ENCODE results near the gene B3GNT2. TPM values are rescaled to one million over a fixed set of nuclear protein-coding genes. Genes with fewer than 3 reads are reported as not detected.
A peak's percentile ranks its signal among the peaks of the same experiment; 100 is the strongest.

Gene B3GNT2
- total and polyA plus RNA-seq, 2 experiments from 2014 or later, result 8.9 to 15.9 TPM

DNA sequence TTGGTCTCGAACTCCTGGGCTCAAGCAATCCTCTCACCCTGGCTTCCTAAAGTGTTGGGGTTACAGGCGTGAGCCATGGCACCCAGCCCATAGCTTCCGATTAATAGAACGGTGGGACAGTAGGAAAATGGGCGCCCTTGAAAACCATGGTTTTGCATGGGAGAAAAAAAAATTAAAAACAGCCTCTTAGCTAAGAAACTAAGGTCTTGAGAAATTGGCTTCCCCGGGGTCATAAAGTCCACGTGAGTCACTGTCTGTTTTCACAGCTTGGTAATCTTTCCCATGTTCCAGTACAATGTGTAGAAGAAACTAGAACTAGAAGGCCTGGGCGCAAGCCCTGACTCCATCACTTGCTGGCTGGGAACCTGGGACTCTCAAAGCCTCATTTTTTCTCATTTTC lies 20.7 kb downstream of the B3GNT2 start:
- Histone ChIP-seq H3K27ac (no peak overlapping the region), H3K4me1 (ENCODE audit: low read depth) (peaks cover 9% of the 10 kb centered on the region), H3K27me3 (no peaks in the 10 kb centered on the region), H3K9me3 (ENCODE audit: low read depth) (no peaks in the 10 kb centered on the region), H3K4me3 (no peak overlapping the region), H3K36me3 (no peaks in the 10 kb centered on the region)
- peak in 1 of 2 donors; percentile 93 for DNase-seq (ENCODE audit: low read depth in 1 of 2, low spot score in 1 of 2)
- TF ChIP-seq, protein P1, sequence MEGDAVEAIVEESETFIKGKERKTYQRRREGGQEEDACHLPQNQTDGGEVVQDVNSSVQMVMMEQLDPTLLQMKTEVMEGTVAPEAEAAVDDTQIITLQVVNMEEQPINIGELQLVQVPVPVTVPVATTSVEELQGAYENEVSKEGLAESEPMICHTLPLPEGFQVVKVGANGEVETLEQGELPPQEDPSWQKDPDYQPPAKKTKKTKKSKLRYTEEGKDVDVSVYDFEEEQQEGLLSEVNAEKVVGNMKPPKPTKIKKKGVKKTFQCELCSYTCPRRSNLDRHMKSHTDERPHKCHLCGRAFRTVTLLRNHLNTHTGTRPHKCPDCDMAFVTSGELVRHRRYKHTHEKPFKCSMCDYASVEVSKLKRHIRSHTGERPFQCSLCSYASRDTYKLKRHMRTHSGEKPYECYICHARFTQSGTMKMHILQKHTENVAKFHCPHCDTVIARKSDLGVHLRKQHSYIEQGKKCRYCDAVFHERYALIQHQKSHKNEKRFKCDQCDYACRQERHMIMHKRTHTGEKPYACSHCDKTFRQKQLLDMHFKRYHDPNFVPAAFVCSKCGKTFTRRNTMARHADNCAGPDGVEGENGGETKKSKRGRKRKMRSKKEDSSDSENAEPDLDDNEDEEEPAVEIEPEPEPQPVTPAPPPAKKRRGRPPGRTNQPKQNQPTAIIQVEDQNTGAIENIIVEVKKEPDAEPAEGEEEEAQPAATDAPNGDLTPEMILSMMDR (IDR thresholded peaks at IDR 0.05; ENCODE audit: low read depth, low read length), result no peak

DNA sequence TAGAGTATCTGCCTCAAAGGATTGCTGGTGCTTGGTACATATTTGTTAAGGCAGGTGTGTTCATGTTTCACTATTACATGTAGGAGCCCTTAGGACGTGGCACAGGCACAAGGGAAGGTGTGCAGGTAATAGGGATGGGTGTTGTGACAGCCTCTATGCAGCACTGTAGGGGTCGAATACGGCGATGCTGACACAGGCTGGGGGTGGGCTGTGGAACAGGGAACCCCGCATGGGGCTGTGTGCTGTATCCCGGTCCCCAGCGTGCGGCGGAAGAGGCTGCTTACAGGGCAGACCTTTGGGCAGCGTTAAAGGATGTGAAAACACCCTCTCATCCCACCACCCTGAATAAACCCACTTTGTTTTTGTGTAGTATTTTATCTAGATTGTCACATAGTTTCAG lies 21.5 kb downstream of the B3GNT2 start:
- Histone ChIP-seq H3K36me3 (peaks cover under 1% of the 10 kb centered on the region), H3K27me3 (no peaks in the 10 kb centered on the region), H3K4me1 (ENCODE audit: low read depth) (peaks cover 9% of the 10 kb centered on the region), H3K27ac (no peak overlapping the region), H3K9me3 (ENCODE audit: low read depth) (no peaks in the 10 kb centered on the region), H3K4me3 (no peak overlapping the region)
- TF ChIP-seq, protein P1 (IDR thresholded peaks at IDR 0.05; ENCODE audit: low read depth, low read length), result no peak
- no peak for DNase-seq (ENCODE audit: low read depth in 1 of 2, low spot score in 1 of 2)

DNA sequence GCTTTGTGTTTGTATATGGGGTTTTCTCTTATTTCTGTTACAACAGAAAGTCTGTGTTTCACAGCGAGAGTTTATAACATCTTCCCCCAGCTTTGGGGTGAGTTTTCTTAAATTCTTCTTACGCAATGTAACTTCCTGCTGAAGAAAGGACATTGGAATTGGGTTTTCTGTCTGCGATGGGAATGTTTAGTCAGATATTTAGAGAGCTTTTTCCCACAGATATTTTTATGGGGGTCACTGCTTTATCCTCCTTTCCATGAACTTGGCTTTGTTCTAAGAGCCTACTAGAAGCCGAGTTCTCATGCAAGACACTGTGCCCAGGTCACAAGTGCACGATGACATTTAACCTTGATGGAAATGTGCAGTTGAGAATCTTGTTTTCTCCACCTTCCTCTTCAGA lies 22.1 kb downstream of the B3GNT2 start:
- TF ChIP-seq, protein P1 (IDR thresholded peaks at IDR 0.05; ENCODE audit: low read depth, low read length), result no peak
- DNase-seq (ENCODE audit: low read depth in 1 of 2, low spot score in 1 of 2), result peak in 1 of 2 donors; percentile 80
- Histone ChIP-seq H3K27me3 (no peaks in the 10 kb centered on the region), H3K27ac (no peak overlapping the region), H3K4me3 (no peak overlapping the region), H3K36me3 (peaks cover 6% of the 10 kb centered on the region), H3K4me1 (ENCODE audit: low read depth) (peaks cover 9% of the 10 kb centered on the region), H3K9me3 (ENCODE audit: low read depth) (no peaks in the 10 kb centered on the region)

DNA sequence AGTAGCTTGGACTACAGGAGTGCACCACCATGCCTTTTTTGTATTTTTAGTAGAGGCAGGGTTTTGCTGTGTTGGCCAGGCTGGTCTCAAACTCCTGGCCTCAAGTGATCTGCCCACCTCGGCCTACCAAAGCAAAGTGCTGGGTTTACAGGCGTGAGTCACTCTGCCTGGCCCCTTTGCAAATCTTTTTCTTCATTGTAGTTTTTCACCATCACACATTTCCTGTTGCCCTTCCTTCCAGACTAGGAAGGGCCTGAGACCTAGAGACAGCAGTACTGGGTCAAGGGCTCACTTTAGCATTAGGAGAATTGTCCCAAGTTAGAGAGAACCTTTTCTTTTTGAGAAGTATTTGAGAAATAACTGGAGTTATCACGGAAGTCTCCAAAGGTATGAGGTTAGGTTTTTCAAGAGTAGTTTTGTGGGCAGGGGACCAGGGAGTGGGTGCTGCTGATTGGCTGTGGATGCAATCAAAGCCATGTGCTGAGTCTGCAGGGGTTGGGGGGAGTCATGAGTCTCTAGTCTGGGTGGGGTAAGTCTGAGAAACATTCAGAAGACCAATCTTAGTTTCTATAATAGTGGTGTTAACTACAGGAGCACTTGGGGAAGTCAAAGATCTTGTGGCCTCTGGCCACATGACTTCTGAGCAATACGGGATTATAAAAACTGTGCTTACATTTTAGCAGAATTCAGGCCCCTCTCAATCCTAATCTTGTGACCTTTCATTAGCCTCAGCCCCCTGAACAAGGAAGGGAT lies 23.7 kb downstream of the B3GNT2 start:
- Histone ChIP-seq H3K4me3 (no peak overlapping the region), H3K27ac (no peak overlapping the region), H3K9me3 (ENCODE audit: low read depth) (no peaks in the 10 kb centered on the region), H3K4me1 (ENCODE audit: low read depth) (peaks cover 9% of the 10 kb centered on the region), H3K36me3 (peaks cover 10% of the 10 kb centered on the region), H3K27me3 (no peaks in the 10 kb centered on the region)
- no peak for DNase-seq (ENCODE audit: low read depth in 1 of 2, low spot score in 1 of 2)
- TF ChIP-seq, protein P1 (IDR thresholded peaks at IDR 0.05; ENCODE audit: low read depth, low read length), result no peak

DNA sequence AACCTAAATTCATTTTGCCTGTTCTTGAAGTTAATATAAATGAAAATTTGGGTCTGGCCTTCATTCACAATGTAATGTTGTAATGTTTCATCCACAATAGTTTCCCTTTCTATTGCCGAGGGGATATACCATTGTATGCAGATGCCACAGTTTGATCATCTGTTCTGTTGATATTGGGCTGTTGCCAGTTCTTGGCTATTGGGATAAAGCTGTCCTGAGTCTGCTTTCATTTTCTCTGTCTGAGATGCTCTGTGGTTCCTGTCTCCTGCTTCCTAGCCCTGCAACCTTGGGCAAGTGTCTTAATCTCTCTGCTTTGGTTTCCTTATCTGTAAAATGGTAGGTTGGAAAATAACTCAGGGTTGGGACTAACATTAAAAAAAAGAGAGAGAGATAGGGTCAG lies 25.2 kb downstream of the B3GNT2 start:
- TF ChIP-seq, protein P1 (IDR thresholded peaks at IDR 0.05; ENCODE audit: low read depth, low read length), result no peak
- Histone ChIP-seq H3K27ac (no peak overlapping the region), H3K36me3 (peaks cover 10% of the 10 kb centered on the region), H3K27me3 (no peaks in the 10 kb centered on the region), H3K4me3 (no peak overlapping the region), H3K4me1 (ENCODE audit: low read depth) (no peaks in the 10 kb centered on the region), H3K9me3 (ENCODE audit: low read depth) (no peaks in the 10 kb centered on the region)
- DNase-seq (ENCODE audit: low read depth in 1 of 2, low spot score in 1 of 2), result peak in 1 of 2 donors; percentile 70
